GM12878 (cell line): Measurements from ENCODE around the gene RNF112. TPM values are rescaled to one million over a fixed set of nuclear protein-coding genes. Genes with fewer than 3 reads are reported as not detected.
A peak's percentile ranks its signal among the peaks of the same experiment; 100 is the strongest.

Source experiments
- ATAC-seq: fragments of 200-7000 bp; cut with Tn5 transposase; 3 replicates; pipeline ENCODE4 v1.9.1; 2020; ENCODE audit warnings: mild to moderate bottlenecking, moderate library complexity
- BruUV-seq: library from RNA; stranded (reverse); fragments of 400-500 nt; replicated peaks from 2 replicates; lab custom pipeline; 2021; lab: Mats Ljungman, UMichigan
- CTCF ChIA-PET: fragments of 300-600 bp; sonication (Branson Sonifier 250); formaldehyde crosslinking; extraction: SDS; loops from one replicate; lab custom pipeline; 2021; ENCODE audit warnings: inconsistent platforms; lab: Yijun Ruan, JAX
- POLR2A ChIA-PET: fragments of 350-600 bp; formaldehyde crosslinking; extraction: SDS; loops from one replicate; lab custom pipeline; 2021; ENCODE audit warnings: inconsistent platforms; lab: Charles Lee
- RAD21 ChIA-PET: fragments of 300-600 bp; sonication (Branson Sonifier 250); formaldehyde crosslinking; loops from one replicate; lab custom pipeline; 2023; ENCODE audit warnings: antibody characterized with exemption; ENCODE audit not compliant: unreplicated experiment; lab: Charles Lee
- SMC1A ChIA-PET: fragments of 300-600 bp; sonication (Branson Sonifier 250); formaldehyde crosslinking; loops from one replicate; lab custom pipeline; 2023; ENCODE audit not compliant: unreplicated experiment, uncharacterized antibody; lab: Charles Lee
- DNase-seq: peaks from one replicate; pipeline ENCODE4 v3.0.0-alpha.2; 2011; ENCODE audit warnings: low read depth, low spot score
- FAIRE-seq: peaks from 3 replicates; lab custom pipeline; 2011; peaks lifted over from hg19 to GRCh38; lab: Jason Lieb, UNC
- H2AFZ ChIP-seq: 2 replicates; pipeline ENCODE4 v1.6.0; 2011; ENCODE audit warnings: low read depth, low read length, control low read depth; ENCODE audit not compliant: control insufficient read depth
- H3K27ac ChIP-seq: 2 replicates; pipeline ENCODE4 v1.5.1; 2011; ENCODE audit warnings: control low read depth; ENCODE audit not compliant: control insufficient read depth, insufficient read depth
- H3K27me3 ChIP-seq, 2 experiments: replicated peaks in 1 of 2; 2 replicates each; pipeline versions ENCODE4 v1.6.0 to v1.6.1; 2011; ENCODE audit warnings: low read length in 1 of 2; ENCODE audit not compliant: control insufficient read depth in 2 of 2, insufficient read depth in 2 of 2
- H3K36me3 ChIP-seq, 2 experiments: 2 replicates each; pipeline ENCODE4 v1.5.1; 2011; ENCODE audit warnings: low read length in 1 of 2; ENCODE audit not compliant: control insufficient read depth in 2 of 2, insufficient read depth in 2 of 2
- H3K4me1 ChIP-seq: 2 replicates; pipeline ENCODE4 v1.6.1; 2011; ENCODE audit warnings: mild to moderate bottlenecking, low read length, moderate library complexity, mixed read lengths; ENCODE audit not compliant: control insufficient read depth, insufficient read depth
- H3K4me2 ChIP-seq: 2 replicates; pipeline ENCODE4 v1.6.0; 2011; ENCODE audit warnings: control low read depth; ENCODE audit not compliant: control insufficient read depth, insufficient read depth
- H3K4me3 ChIP-seq: fragments of 200-600 bp; sonication (generic); 2 replicates; pipeline ENCODE4 v1.5.1; 2016
- H3K79me2 ChIP-seq: 2 replicates; pipeline ENCODE4 v1.6.0; 2011; ENCODE audit warnings: low read length; ENCODE audit not compliant: control insufficient read depth, insufficient read depth
- H3K9ac ChIP-seq: 2 replicates; pipeline ENCODE4 v1.8.0; 2011; ENCODE audit warnings: low read length, control low read depth, mixed read lengths; ENCODE audit not compliant: control insufficient read depth, insufficient read depth
- H3K9me3 ChIP-seq: replicated peaks from 3 replicates; pipeline ENCODE4 v1.5.1; 2011; ENCODE audit warnings: mild to moderate bottlenecking, low read length; ENCODE audit not compliant: control insufficient read depth, insufficient read depth
- H4K20me1 ChIP-seq: 2 replicates; pipeline ENCODE4 v1.6.0; 2011; ENCODE audit not compliant: control insufficient read depth, insufficient read depth
- EP300 ChIP-seq, 2 experiments: fragments of 150-350 bp in 1 of 2; IDR thresholded peaks; 2 replicates each; pipeline ENCODE4 v1.6.1; 2011 to 2012; ENCODE audit warnings: low read depth in 2 of 2, low read length in 2 of 2, borderline replicate concordance in 1 of 2, improper control_type of control experiment in 1 of 2, inconsistent platforms in 1 of 2; ENCODE audit not compliant: control insufficient read depth in 1 of 2
- ETV6 ChIP-seq, 2 experiments: fragments of 450-650 bp in 1 of 2; IDR thresholded peaks in 1 of 2; conservative IDR thresholded peaks in 1 of 2; 2 replicates each; pipeline ENCODE4 v1.6.1; 2014; ENCODE audit warnings: antibody characterized with exemption in 1 of 2, borderline replicate concordance in 1 of 2, low read depth in 1 of 2, mild to moderate bottlenecking in 1 of 2, moderate library complexity in 1 of 2
- SRF ChIP-seq, 2 experiments: IDR thresholded peaks; 2 replicates each; pipeline ENCODE4 v1.6.1; 2011; ENCODE audit warnings: low read depth in 2 of 2, low read length in 2 of 2, mild to moderate bottlenecking in 1 of 2, moderate library complexity in 1 of 2
- ZNF217 ChIP-seq: fragments of 450-650 bp; IDR thresholded peaks from 2 replicates; pipeline ENCODE4 v1.6.1; 2017; ENCODE audit warnings: antibody characterized with exemption, mild to moderate bottlenecking
- ZNF384 ChIP-seq: IDR thresholded peaks from 2 replicates; pipeline ENCODE4 v1.6.1; 2012; ENCODE audit warnings: low read depth, mild to moderate bottlenecking, low read length, improper control_type of control experiment, borderline replicate concordance
- ZSCAN29 ChIP-seq: fragments of 450-650 bp; IDR thresholded peaks from 2 replicates; pipeline ENCODE4 v1.6.1; 2017; ENCODE audit warnings: mild to moderate bottlenecking, moderate library complexity
- WGBS: methylation state at CpG from one replicate; pipeline ENCODE4 v1.1.6; 2016; ENCODE audit warnings: low lambda C conversion rate; ENCODE audit not compliant: insufficient replicate concordance, insufficient coverage; ENCODE audit errors: missing lambda C conversion rate; 5-methylcytosine and 5-hydroxymethylcytosine counted together
- in situ Hi-C: fragments of 300-500 bp; cut with MboI; formaldehyde crosslinking; loops from 9 replicates; pipeline ENCODE4 v1.14.3; 2018; ENCODE audit warnings: mixed read lengths
- intact Hi-C: fragments of 100-400 bp; cut with micrococcal nuclease; formaldehyde crosslinking; loops from one replicate; pipeline ENCODE4 v1.14.2; 2022; ENCODE audit not compliant: unreplicated experiment
- polyA plus RNA-seq, 11 experiments: library from polyadenylated mRNA; depleted of rRNA in 4 of 11; unstranded in 6 of 11; stranded (reverse) in 5 of 11; fragments of >200 nt; fragmentation: Nextera tagmentation in 4 of 11; fragmentation: Illumina TruSeq in 1 of 11; extraction: Ambion mirVana in 4 of 11; extraction: Trizol in 1 of 11; gene quantifications; 1 replicate in 1 of 11; 2 replicates in 10 of 11; pipeline versions ENCODE4 v1.2.1 to v1.2.3, GENCODE V29; 2011 to 2016; ENCODE audit warnings: inconsistent platforms in 2 of 11, missing spikeins in 2 of 11, low read depth in 1 of 11
- total RNA-seq, 4 experiments: library from RNA; depleted of rRNA in 3 of 4; stranded (reverse); fragments of >200 nt in 3 of 4; fragmentation: Illumina TruSeq in 1 of 4; extraction: Trizol in 1 of 4; gene quantifications; 2 replicates each; pipeline versions ENCODE4 v1.2.1 to v1.2.3, GENCODE V29; 2013 to 2021
- TF ChIP-seq, protein P1 (sequence below): IDR thresholded peaks from 2 replicates; pipeline ENCODE4 v1.6.1; 2011; ENCODE audit warnings: borderline replicate concordance, low read depth, mild to moderate bottlenecking, moderate library complexity, mixed read lengths, low read length; ENCODE audit not compliant: insufficient read depth; ENCODE audit errors: extremely low read length

The RNF112 gene
- total and polyA plus RNA-seq, 10 of the 15 experiments (the other 5 are each of a cell fraction or from before 2014, with no cell fraction given): not detected

DNA sequence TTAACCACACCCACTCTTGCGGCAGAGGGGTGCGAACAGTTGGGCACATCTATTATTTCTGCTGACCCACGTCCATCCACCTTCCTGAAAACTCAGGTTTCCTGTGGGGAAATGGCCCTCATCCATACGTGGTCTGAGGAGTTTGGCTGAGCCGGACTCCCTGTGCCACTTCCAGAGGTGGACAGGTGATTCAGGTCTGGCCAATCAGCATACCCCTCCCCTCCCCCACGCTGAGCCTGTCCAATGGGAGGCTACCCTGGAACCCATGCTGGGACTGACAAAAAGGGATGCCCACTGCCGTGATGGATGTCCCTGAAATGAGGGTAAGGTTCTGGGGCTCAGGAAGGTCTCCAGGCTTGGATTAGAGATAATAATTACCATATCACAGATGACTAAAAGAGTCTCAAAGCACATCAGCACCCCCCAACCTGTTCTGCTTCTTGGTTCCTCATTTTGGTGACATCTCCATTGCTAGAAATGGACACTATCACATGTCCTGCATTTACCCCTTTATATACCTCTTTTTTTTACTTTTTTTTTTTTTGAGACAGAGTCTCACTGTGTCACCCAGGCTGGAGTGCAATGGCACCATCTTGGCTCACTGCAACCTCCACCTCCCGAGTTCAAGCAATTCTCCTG lies 38.0 kb upstream of the RNF112 start:
- H3K27ac ChIP-seq: no peak overlapping the region
- intact Hi-C loops: no loop called here
- in situ Hi-C loops: no loop called here
- no TSS peak for BruUV-seq
- FAIRE-seq (no peak), DNase-seq (no peak), ATAC-seq (no peak)
- no peaks in the 10 kb centered on the region for H3K79me2 ChIP-seq
- H3K4me2 ChIP-seq: no peak overlapping the region
- H2AFZ ChIP-seq: no peak overlapping the region
- WGBS: 83% methylated on average over 8 of the region's 8 CpGs
- no peak overlapping the region for H3K9ac ChIP-seq
- H4K20me1 ChIP-seq: 0 out of 2 replicates have a peak, but pooled peaks cover 3% of the 10 kb centered on the region
- H3K9me3 ChIP-seq: no peaks in the 10 kb centered on the region
- TF ChIP-seq ETV6 (conservative IDR thresholded peaks at IDR 0.05 in 1 of 2, IDR thresholded peaks at IDR 0.05 in 1 of 2; ENCODE audit: borderline replicate concordance in 1 of 2, low read depth in 1 of 2): no peak
- TF ChIP-seq ZNF217: no peak
- TF ChIP-seq ZNF384: peak; percentile 24; the same call in 1 of the 2 replicates
- no peak for TF ChIP-seq SRF (IDR thresholded peaks at IDR 0.05; ENCODE audit: low read depth in 2 of 2, low read length in 2 of 2)
- TF ChIP-seq, protein P1, sequence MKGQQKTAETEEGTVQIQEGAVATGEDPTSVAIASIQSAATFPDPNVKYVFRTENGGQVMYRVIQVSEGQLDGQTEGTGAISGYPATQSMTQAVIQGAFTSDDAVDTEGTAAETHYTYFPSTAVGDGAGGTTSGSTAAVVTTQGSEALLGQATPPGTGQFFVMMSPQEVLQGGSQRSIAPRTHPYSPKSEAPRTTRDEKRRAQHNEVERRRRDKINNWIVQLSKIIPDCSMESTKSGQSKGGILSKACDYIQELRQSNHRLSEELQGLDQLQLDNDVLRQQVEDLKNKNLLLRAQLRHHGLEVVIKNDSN: no peak
- no peak for TF ChIP-seq ZSCAN29
- TF ChIP-seq EP300 (IDR thresholded peaks at IDR 0.05; ENCODE audit: borderline replicate concordance in 1 of 2, control insufficient read depth in 1 of 2, low read depth in 2 of 2, low read length in 2 of 2): no peak
- ChIA-PET CTCF (interaction anchor here (1.3 kb wide), 1 partner anchor 10 kb away, joined by 4 read pairs; the partner anchor contains the start of gene B9D1), RAD21 (no interaction called here), POLR2A (no interaction called here), SMC1A (interaction anchor here (2.1 kb wide), 1 partner anchor 10 kb away, joined by 4 read pairs; the partner anchor contains the start of gene B9D1)
- no peak overlapping the region for H3K4me3 ChIP-seq
- H3K27me3 ChIP-seq: no peaks in the 10 kb centered on the region
- no peaks in the 10 kb centered on the region for H3K36me3 ChIP-seq
- peaks cover 26% of the 10 kb centered on the region for H3K4me1 ChIP-seq
